ENCODE data around the gene APAF1.

The APAF1 gene

DNA sequence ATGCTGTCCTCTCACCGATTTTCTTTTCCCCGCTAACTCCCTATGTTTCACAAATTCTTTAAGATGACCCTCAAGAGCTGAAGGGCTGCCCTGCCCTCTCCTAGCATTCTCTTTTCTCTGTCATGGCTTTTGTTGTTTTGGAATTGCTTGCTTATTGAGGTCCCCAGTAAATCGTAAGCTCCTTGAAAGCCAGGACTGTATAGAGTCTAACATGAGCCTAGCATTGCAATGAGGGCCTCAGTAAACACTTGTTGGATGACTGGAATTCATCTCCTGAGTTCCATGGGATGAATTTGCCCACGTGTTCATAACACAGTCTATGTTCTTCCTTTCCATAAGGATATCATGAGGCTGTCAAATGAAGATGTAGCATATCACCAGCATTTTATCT lies 92.2 kb downstream of the APAF1 start:
- H2AFZ ChIP-seq (ENCODE audit: low read depth, low read length), result no peak overlapping the region
- 77% methylated on average over 4 of the region's 4 CpGs for WGBS

DNA sequence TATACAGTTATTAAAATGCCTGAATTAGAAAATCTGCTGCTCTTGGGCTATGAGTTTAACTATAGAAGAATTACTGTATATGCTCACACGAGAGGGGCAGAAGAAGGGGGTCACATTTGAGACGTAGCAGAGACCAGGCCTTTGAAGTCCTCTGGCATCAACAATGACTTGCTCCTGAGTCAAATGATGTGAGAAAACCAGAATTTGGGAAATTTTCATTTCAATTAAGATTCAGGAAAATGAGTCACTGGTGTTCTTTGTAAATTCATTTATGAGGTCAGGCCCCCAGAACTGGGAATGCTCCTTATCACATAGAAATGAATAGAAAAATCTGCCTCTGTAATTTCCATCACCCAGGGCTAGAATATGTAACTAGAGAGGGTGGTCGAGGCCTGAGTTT lies 92.9 kb downstream of the APAF1 start:
- Histone ChIP-seq H4K8ac (ENCODE audit: low read length) (no peak overlapping the region), H3K23ac (ENCODE audit: low read length in 2 of 2) (no peak overlapping the region), H3K27ac (ENCODE audit: low read length, poor library complexity, severe bottlenecking) (no peak overlapping the region), H3K4me3 (ENCODE audit: insufficient read depth in 1 of 2, low read depth in 1 of 2, low read length in 2 of 2) (no peak overlapping the region), H2AFZ (ENCODE audit: low read depth, low read length) (no peak overlapping the region), H3K4me2 (ENCODE audit: low read length, poor library complexity, severe bottlenecking) (no peak overlapping the region), H2BK12ac (ENCODE audit: low read length in 2 of 2) (no peak overlapping the region), H3K14ac (ENCODE audit: low read length in 2 of 2) (no peak overlapping the region), H3K36me3 (ENCODE audit: control insufficient read depth in 1 of 2, insufficient read depth in 2 of 2, low read depth in 1 of 2, low read length in 2 of 2) (peaks cover 12 to 20% of the 10 kb centered on the region in 2 experiments), H2AK5ac (ENCODE audit: low read length, severe bottlenecking) (no peak overlapping the region), H3K9me3 (ENCODE audit: control insufficient read depth, low read length) (no peaks in the 10 kb centered on the region), H2BK120ac (ENCODE audit: low read depth, low read length) (no peak overlapping the region), H3K4me1 (ENCODE audit: control insufficient read depth, insufficient read depth, low read depth, low read length) (peaks cover 3% of the 10 kb centered on the region), H2BK15ac (ENCODE audit: low read depth, poor library complexity, severe bottlenecking) (no peak overlapping the region), H3K9ac (ENCODE audit: low read length) (no peak overlapping the region), H3K18ac (ENCODE audit: low read depth in 1 of 2, low read length in 2 of 2) (no peak overlapping the region), H2BK5ac (ENCODE audit: low read depth, low read length, poor library complexity, severe bottlenecking) (no peak overlapping the region), H3K27me3 (ENCODE audit: control insufficient read depth in 1 of 2, insufficient read depth in 1 of 2, low read length in 2 of 2) (no peaks in the 10 kb centered on the region), H3K79me1 (replicated peaks; ENCODE audit: low read length, poor library complexity, severe bottlenecking) (peaks cover 2% of the 10 kb centered on the region), H3K4ac (ENCODE audit: low read depth in 1 of 2, low read length in 2 of 2) (no peak overlapping the region), H4K91ac (ENCODE audit: low read length) (no peak overlapping the region)
- 95% methylated on average over 3 of the region's 3 CpGs for WGBS
- no peak for DNase-seq

More for the DNA sequence above, 92.2 kb downstream of the APAF1 start:
- no peak overlapping the region for H3K9ac ChIP-seq (ENCODE audit: low read length)
- H3K23ac ChIP-seq (ENCODE audit: low read length in 2 of 2), result no peak overlapping the region
- no peak overlapping the region for H3K27ac ChIP-seq (ENCODE audit: low read length, poor library complexity, severe bottlenecking)
- no peak overlapping the region for H2BK15ac ChIP-seq (ENCODE audit: low read depth, poor library complexity, severe bottlenecking)
- H3K14ac ChIP-seq (ENCODE audit: low read length in 2 of 2), result no peak overlapping the region
- peaks cover 3% of the 10 kb centered on the region for H3K4me1 ChIP-seq (ENCODE audit: control insufficient read depth, insufficient read depth, low read depth, low read length)
- no peak overlapping the region for H3K18ac ChIP-seq (ENCODE audit: low read depth in 1 of 2, low read length in 2 of 2)
- no peaks in the 10 kb centered on the region for H3K27me3 ChIP-seq (ENCODE audit: control insufficient read depth in 1 of 2, insufficient read depth in 1 of 2, low read length in 2 of 2)
- H2BK5ac ChIP-seq (ENCODE audit: low read depth, low read length, poor library complexity, severe bottlenecking), result no peak overlapping the region
- H3K9me3 ChIP-seq (ENCODE audit: control insufficient read depth, low read length), result no peaks in the 10 kb centered on the region
- H3K4me3 ChIP-seq (ENCODE audit: insufficient read depth in 1 of 2, low read depth in 1 of 2, low read length in 2 of 2), result no peak overlapping the region
- no peak overlapping the region for H4K8ac ChIP-seq (ENCODE audit: low read length)
- H2BK12ac ChIP-seq (ENCODE audit: low read length in 2 of 2), result no peak overlapping the region
- H3K4me2 ChIP-seq (ENCODE audit: low read length, poor library complexity, severe bottlenecking), result no peak overlapping the region
- no peak overlapping the region for H2AK5ac ChIP-seq (ENCODE audit: low read length, severe bottlenecking)
- H3K79me1 ChIP-seq (replicated peaks; ENCODE audit: low read length, poor library complexity, severe bottlenecking), result peaks cover 2% of the 10 kb centered on the region
- no peak overlapping the region for H4K91ac ChIP-seq (ENCODE audit: low read length)
- no peak overlapping the region for H2BK120ac ChIP-seq (ENCODE audit: low read depth, low read length)
- no peak overlapping the region for H3K4ac ChIP-seq (ENCODE audit: low read depth in 1 of 2, low read length in 2 of 2)
- no peak for DNase-seq
- peaks cover 13 to 25% of the 10 kb centered on the region in 2 experiments for H3K36me3 ChIP-seq (ENCODE audit: control insufficient read depth in 1 of 2, insufficient read depth in 2 of 2, low read depth in 1 of 2, low read length in 2 of 2)

DNA sequence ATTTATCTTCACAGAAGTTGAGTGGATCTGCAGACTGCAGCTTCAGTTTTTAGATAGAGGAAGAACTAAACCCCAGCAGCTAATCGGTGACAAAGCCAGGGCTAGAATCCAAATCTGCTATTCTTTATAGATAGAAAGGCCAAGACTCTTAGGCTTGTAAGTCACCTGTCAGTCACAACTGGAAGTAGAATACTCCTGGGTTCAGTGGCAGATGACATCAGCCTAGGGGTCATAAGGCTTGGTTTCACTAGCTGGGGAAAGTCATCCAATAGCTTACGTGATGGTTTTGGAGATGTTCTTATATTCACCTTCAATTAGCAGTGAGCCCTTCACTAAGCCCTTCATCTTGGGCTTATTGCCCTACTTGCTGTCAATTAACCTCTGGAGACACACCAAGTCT lies 93.4 kb downstream of the APAF1 start:
- Histone ChIP-seq H3K27me3 (ENCODE audit: control insufficient read depth in 1 of 2, insufficient read depth in 1 of 2, low read length in 2 of 2) (no peaks in the 10 kb centered on the region), H3K14ac (ENCODE audit: low read length in 2 of 2) (no peak overlapping the region), H3K18ac (ENCODE audit: low read depth in 1 of 2, low read length in 2 of 2) (no peak overlapping the region), H3K4me2 (ENCODE audit: low read length, poor library complexity, severe bottlenecking) (no peak overlapping the region), H3K9me3 (ENCODE audit: control insufficient read depth, low read length) (no peaks in the 10 kb centered on the region), H4K8ac (ENCODE audit: low read length) (no peak overlapping the region), H3K4me3 (ENCODE audit: insufficient read depth in 1 of 2, low read depth in 1 of 2, low read length in 2 of 2) (no peak overlapping the region), H3K27ac (ENCODE audit: low read length, poor library complexity, severe bottlenecking) (no peak overlapping the region), H2AK5ac (ENCODE audit: low read length, severe bottlenecking) (no peak overlapping the region), H2BK12ac (ENCODE audit: low read length in 2 of 2) (no peak overlapping the region), H4K91ac (ENCODE audit: low read length) (no peak overlapping the region), H3K4ac (ENCODE audit: low read depth in 1 of 2, low read length in 2 of 2) (no peak overlapping the region), H2BK5ac (ENCODE audit: low read depth, low read length, poor library complexity, severe bottlenecking) (no peak overlapping the region), H2BK15ac (ENCODE audit: low read depth, poor library complexity, severe bottlenecking) (no peak overlapping the region), H3K4me1 (ENCODE audit: control insufficient read depth, insufficient read depth, low read depth, low read length) (peaks cover 3% of the 10 kb centered on the region), H3K9ac (ENCODE audit: low read length) (no peak overlapping the region), H3K79me1 (replicated peaks; ENCODE audit: low read length, poor library complexity, severe bottlenecking) (peaks cover 2% of the 10 kb centered on the region), H3K23ac (ENCODE audit: low read length in 2 of 2) (no peak overlapping the region), H2AFZ (ENCODE audit: low read depth, low read length) (no peak overlapping the region), H3K36me3 (ENCODE audit: control insufficient read depth in 1 of 2, insufficient read depth in 2 of 2, low read depth in 1 of 2, low read length in 2 of 2) (peaks cover 8 to 17% of the 10 kb centered on the region in 2 experiments), H2BK120ac (ENCODE audit: low read depth, low read length) (no peak overlapping the region)
- no peak for DNase-seq
- 80% methylated on average over 1 of the region's 2 CpGs for WGBS

DNA sequence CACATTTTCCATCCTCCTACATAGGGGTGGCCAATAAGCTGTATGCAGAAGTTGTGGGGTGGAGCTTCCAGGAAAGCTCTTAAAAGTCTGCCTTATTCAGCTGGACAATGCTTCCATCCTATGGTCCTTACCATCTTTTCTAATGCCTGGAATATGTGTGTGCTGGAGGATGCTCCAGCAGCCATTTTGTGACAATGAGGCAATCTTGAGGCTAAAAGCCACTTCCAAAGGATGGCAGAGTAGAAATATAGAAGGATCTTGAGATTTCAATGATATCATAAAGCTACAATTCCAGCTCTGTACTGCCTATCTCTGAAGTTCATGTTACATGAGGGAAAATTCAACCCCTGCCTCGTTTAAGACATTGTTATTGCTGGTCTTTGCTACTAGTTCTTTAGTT lies 95.7 kb downstream of the APAF1 start:
- no peak overlapping the region for H3K23ac ChIP-seq (ENCODE audit: low read length in 2 of 2)

More for the DNA sequence above, 95.7 kb downstream of the APAF1 start:
- Histone ChIP-seq H3K79me1 (replicated peaks; ENCODE audit: low read length, poor library complexity, severe bottlenecking) (no peaks in the 10 kb centered on the region), H2BK12ac (ENCODE audit: low read length in 2 of 2) (no peak overlapping the region), H3K18ac (ENCODE audit: low read depth in 1 of 2, low read length in 2 of 2) (no peak overlapping the region), H2BK15ac (ENCODE audit: low read depth, poor library complexity, severe bottlenecking) (no peak overlapping the region), H3K27me3 (ENCODE audit: control insufficient read depth in 1 of 2, insufficient read depth in 1 of 2, low read length in 2 of 2) (peaks cover 0 to 1% of the 10 kb centered on the region in 2 experiments), H3K14ac (ENCODE audit: low read length in 2 of 2) (no peak overlapping the region), H3K9me3 (ENCODE audit: control insufficient read depth, low read length) (no peaks in the 10 kb centered on the region), H2AK5ac (ENCODE audit: low read length, severe bottlenecking) (no peak overlapping the region), H2BK5ac (ENCODE audit: low read depth, low read length, poor library complexity, severe bottlenecking) (no peak overlapping the region), H3K4me3 (ENCODE audit: insufficient read depth in 1 of 2, low read depth in 1 of 2, low read length in 2 of 2) (no peak overlapping the region), H2BK120ac (ENCODE audit: low read depth, low read length) (no peak overlapping the region), H3K4me1 (ENCODE audit: control insufficient read depth, insufficient read depth, low read depth, low read length) (peaks cover 4% of the 10 kb centered on the region), H3K4me2 (ENCODE audit: low read length, poor library complexity, severe bottlenecking) (no peak overlapping the region), H4K8ac (ENCODE audit: low read length) (no peak overlapping the region), H3K36me3 (ENCODE audit: control insufficient read depth in 1 of 2, insufficient read depth in 2 of 2, low read depth in 1 of 2, low read length in 2 of 2) (peaks cover 6 to 10% of the 10 kb centered on the region in 2 experiments), H4K91ac (ENCODE audit: low read length) (no peak overlapping the region), H2AFZ (ENCODE audit: low read depth, low read length) (no peak overlapping the region), H3K27ac (ENCODE audit: low read length, poor library complexity, severe bottlenecking) (no peak overlapping the region), H3K9ac (ENCODE audit: low read length) (no peak overlapping the region), H3K4ac (ENCODE audit: low read depth in 1 of 2, low read length in 2 of 2) (no peak overlapping the region)
- 96% methylated on average over 1 of the region's 1 CpG for WGBS
- DNase-seq, result no peak

Measured in mesenchymal stem cell (in vitro differentiated cells and primary cell).